Hindlimb muscle (tissue), 1 donor: Measurements from ENCODE around the gene POLR2E. TPM values are rescaled to one million over a fixed set of nuclear protein-coding genes. Genes with fewer than 3 reads are reported as not detected.

Experiments used
- DNase-seq: peaks from one replicate; pipeline ENCODE4 v3.0.0-alpha.2; 2013
- polyA plus RNA-seq: library from polyadenylated mRNA; unstranded; fragments of 120-200 nt; gene quantifications from one replicate; pipeline ENCODE4 v1.2.1, GENCODE V29; 2013; ENCODE audit not compliant: insufficient read length

The POLR2E gene
- polyA plus RNA-seq, 1 donor: 121 TPM

GRCh38 chr19:1093811-1094553, 1.2 kb downstream of the POLR2E start:
- DNase-seq: no peak

GRCh38 chr19:1093330-1093729, 1.8 kb downstream of the POLR2E start:
- DNase-seq: no peak

GRCh38 chr19:1091544-1092175, 3.5 kb downstream of the POLR2E start:
- no peak for DNase-seq

GRCh38 chr19:1090731-1091543, 4.2 kb downstream of the POLR2E start:
- no peak for DNase-seq

- DNase-seq: no peak
These were observed 5.3 kb downstream of the POLR2E start for GRCh38 chr19:1089891-1090290.

GRCh38 chr19:1089126-1089771, 5.9 kb downstream of the POLR2E start:
- DNase-seq: no peak

GRCh38 chr19:1088416-1089010, 6.7 kb downstream of the POLR2E start:
- no peak for DNase-seq

GRCh38 chr19:1087813-1088415, 7.3 kb downstream of the POLR2E start:
- no peak for DNase-seq

GRCh38 chr19:1086613-1087012, 8.6 kb downstream of the POLR2E start:
- DNase-seq: no peak

- no peak for DNase-seq
These were observed 9.3 kb downstream of the POLR2E start for GRCh38 chr19:1085676-1086442.

- DNase-seq: no peak
These were observed 10.0 kb downstream of the POLR2E start for GRCh38 chr19:1085053-1085658.

- DNase-seq: no peak
These were observed 10.9 kb downstream of the POLR2E start for GRCh38 chr19:1084024-1084868.

GRCh38 chr19:1082928-1083816, 12.0 kb downstream of the POLR2E start:
- DNase-seq: no peak

GRCh38 chr19:1082165-1082927, 12.8 kb downstream of the POLR2E start:
- no peak for DNase-seq

- no peak for DNase-seq
These were observed 13.6 kb downstream of the POLR2E start for GRCh38 chr19:1081301-1082164.

- DNase-seq: no peak
These were observed 14.6 kb downstream of the POLR2E start for GRCh38 chr19:1080360-1081161.
